GM19043 (cell line): Measurements from ENCODE around the gene PPP1R17.

Experiments used
- ATAC-seq: cut with Tn5 transposase; IDR thresholded peaks from one replicate; pipeline ENCODE4 v1.9.1; 2021; ENCODE audit warnings: low read depth; ENCODE audit not compliant: unreplicated experiment

The PPP1R17 gene

GRCh38 chr7:31695859-31696614 is 9.0 kb downstream of the PPP1R17 start:
- ATAC-seq, result no peak

GRCh38 chr7:31699050-31699449 is 12.0 kb downstream of the PPP1R17 start:
- ATAC-seq, result no peak

GRCh38 chr7:31702354-31702753 is 15.3 kb downstream of the PPP1R17 start:
- no peak for ATAC-seq

GRCh38 chr7:31705377-31705776 is 18.4 kb downstream of the PPP1R17 start:
- ATAC-seq, result peak; percentile 69

- no peak for ATAC-seq
Measured at GRCh38 chr7:31707089-31707488, 20.1 kb downstream of the PPP1R17 start.

- ATAC-seq, result no peak
Measured at GRCh38 chr7:31710171-31710570, 23.2 kb downstream of the PPP1R17 start.

- no peak for ATAC-seq
Measured at GRCh38 chr7:31716355-31716754, 29.3 kb downstream of the PPP1R17 start.

- ATAC-seq, result no peak
Measured at GRCh38 chr7:31720366-31720765, 33.4 kb downstream of the PPP1R17 start.

- no peak for ATAC-seq
Measured at GRCh38 chr7:31724696-31725095, 37.7 kb downstream of the PPP1R17 start.

GRCh38 chr7:31729195-31729804 is 42.3 kb downstream of the PPP1R17 start:
- no peak for ATAC-seq

GRCh38 chr7:31734456-31734855 is 47.4 kb downstream of the PPP1R17 start:
- ATAC-seq, result no peak

GRCh38 chr7:31735991-31736982 is 49.3 kb downstream of the PPP1R17 start:
- ATAC-seq, result no peak

- ATAC-seq, result no peak
Measured at GRCh38 chr7:31741852-31742251, 54.8 kb downstream of the PPP1R17 start.

- ATAC-seq, result peak; percentile 90
Measured at GRCh38 chr7:31744294-31744874, 57.4 kb downstream of the PPP1R17 start.

- ATAC-seq, result no peak
Measured at GRCh38 chr7:31747553-31747952, 60.5 kb downstream of the PPP1R17 start.

- no peak for ATAC-seq
Measured at GRCh38 chr7:31748084-31748483, 61.1 kb downstream of the PPP1R17 start.

GRCh38 chr7:31751726-31752125 is 64.7 kb downstream of the PPP1R17 start:
- no peak for ATAC-seq
